GM23338 (cell line): ENCODE results near the gene FOXP1.

Experiments
- CREB1 ChIP-seq: fragments of 250-450 bp; sonication (Bioruptor Pico); IDR thresholded peaks from 2 replicates; pipeline ENCODE4 v1.5.0; 2020; ENCODE audit warnings: low read depth, mild to moderate bottlenecking, moderate library complexity
- CTCF ChIP-seq, 2 experiments: fragments of 200-600 bp in 1 of 2; sonication (generic) in 1 of 2; conservative IDR thresholded peaks; 2 replicates each; pipeline versions ENCODE4 v1.5.1 to v1.6.1; 2016 to 2017; ENCODE audit warnings: antibody characterized with exemption in 2 of 2, low read depth in 2 of 2, mild to moderate bottlenecking in 2 of 2, moderate library complexity in 1 of 2
- ETS1 ChIP-seq: IDR thresholded peaks from 2 replicates; pipeline ENCODE4 v1.6.1; 2016; ENCODE audit warnings: antibody characterized with exemption
- EZH2 ChIP-seq: fragments of 200-600 bp; sonication (generic); IDR thresholded peaks from one replicate; pipeline ENCODE4 v1.8.0; 2017; ENCODE audit warnings: antibody characterized with exemption, mild to moderate bottlenecking, low read depth; ENCODE audit not compliant: unreplicated experiment
- EZH2phosphoT487 ChIP-seq: fragments of 200-600 bp; sonication (generic); IDR thresholded peaks from one replicate; pipeline ENCODE4 v1.8.1; 2018; ENCODE audit warnings: antibody characterized with exemption; ENCODE audit not compliant: unreplicated experiment
- JUNB ChIP-seq: IDR thresholded peaks from one replicate; pipeline ENCODE4 v1.6.1; 2016; ENCODE audit warnings: antibody characterized with exemption; ENCODE audit not compliant: unreplicated experiment
- NANOG ChIP-seq: IDR thresholded peaks from 2 replicates; pipeline ENCODE4 v1.6.1; 2016; ENCODE audit warnings: antibody characterized with exemption, borderline replicate concordance
- POLR2AphosphoS5 ChIP-seq: IDR thresholded peaks from 2 replicates; pipeline ENCODE4 v1.6.1; 2016; ENCODE audit warnings: antibody characterized with exemption, low read depth
- REST ChIP-seq: IDR thresholded peaks from one replicate; pipeline ENCODE4 v1.6.1; 2018; ENCODE audit warnings: antibody characterized with exemption; ENCODE audit not compliant: unreplicated experiment
- ZNF114 ChIP-seq: fragments of 250-450 bp; sonication (Bioruptor Pico); IDR thresholded peaks from 2 replicates; pipeline ENCODE4 v1.5.0; 2020; ENCODE audit warnings: mild to moderate bottlenecking, moderate library complexity
- ZNF331 ChIP-seq: fragments of 250-450 bp; sonication (Bioruptor Pico); IDR thresholded peaks from 2 replicates; pipeline ENCODE4 v1.5.0; 2020; ENCODE audit warnings: low read depth, mild to moderate bottlenecking, moderate library complexity

- no peak for TF ChIP-seq POLR2AphosphoS5
- no peak for TF ChIP-seq JUNB
- no peak for TF ChIP-seq CTCF (conservative IDR thresholded peaks at IDR 0.05; ENCODE audit: low read depth in 2 of 2)
- no peak for TF ChIP-seq EZH2phosphoT487
- TF ChIP-seq EZH2, result no peak
- TF ChIP-seq CREB1 (CRISPR knock-in tag), result no peak
- TF ChIP-seq REST, result no peak
- no peak for TF ChIP-seq NANOG
- TF ChIP-seq ZNF331, result no peak
- no peak for TF ChIP-seq ZNF114 (CRISPR knock-in tag)
- no peak for TF ChIP-seq ETS1
Observed at GRCh38 chr3:71429597-71429988, 153.9 kb downstream of the FOXP1 start.
